HFFc6 (cell line): ENCODE data around the gene PCDHA3. TPM values are rescaled to one million over a fixed set of nuclear protein-coding genes. Genes with fewer than 3 reads are reported as not detected.
"Not testable (repeated sequence)": the region's sequence is repeated elsewhere in the genome, so short reads cannot be mapped to it uniquely, and the experiment has no call there.

Experiments used
- DNase-seq: peaks from one replicate; pipeline ENCODE4 v3.0.0-alpha.2; 2018
- H3K27ac Mint-ChIP-seq: 2 replicates; pipeline ENCODE4 v1.8.0; 2020; ENCODE audit warnings: mild to moderate bottlenecking, mixed read lengths
- H3K27me3 Mint-ChIP-seq: 2 replicates; pipeline ENCODE4 v1.8.0; 2021; ENCODE audit warnings: mild to moderate bottlenecking, moderate library complexity, mixed read lengths; ENCODE audit not compliant: insufficient read depth
- H3K36me3 Mint-ChIP-seq: 2 replicates; pipeline ENCODE4 v1.8.0; 2021; ENCODE audit warnings: low read depth, mixed read lengths
- H3K4me1 Mint-ChIP-seq: 2 replicates; pipeline ENCODE4 v1.8.0; 2020; ENCODE audit warnings: low read depth, mixed read lengths
- H3K4me3 Mint-ChIP-seq: 2 replicates; pipeline ENCODE4 v1.8.0; 2020; ENCODE audit warnings: mild to moderate bottlenecking, moderate library complexity, mixed read lengths
- H3K9me3 Mint-ChIP-seq: 2 replicates; pipeline ENCODE4 v1.8.0; 2020; ENCODE audit warnings: mild to moderate bottlenecking, mixed read lengths
- CTCF ChIP-seq: fragments of 200-600 bp; sonication (generic); IDR thresholded peaks from 2 replicates; pipeline ENCODE4 v1.5.0; 2021; ENCODE audit warnings: antibody characterized with exemption, mild to moderate bottlenecking
- total RNA-seq, 6 experiments: library from RNA; stranded (reverse); fragmentation: NEBNext Ultra II Directional; extraction: Animal tissue kit (Norgen Biotek cat#: 25700); gene quantifications; 2 replicates in 1 of 6; 3 replicates in 5 of 6; pipeline ENCODE4 v1.2.3, GENCODE V29; 2021

Gene PCDHA3
- total RNA-seq, 6 experiments from 2014 or later: 0.05 TPM; not detected in 5

GRCh38 chr5:140827704-140828361, 27.0 kb downstream of the PCDHA3 start, which contains the start of gene PCDHA6:
Gene PCDHA6 (plus strand): TSS chr5:140827960. CDS start chr5:140828092, 132 bp downstream.
- no peak for DNase-seq
- peaks cover 9% of the 10 kb centered on the region; the same call in 1 of the 2 replicates for H3K36me3 Mint-ChIP-seq
- no peak within 1 kb of the TSS for H3K4me3 Mint-ChIP-seq
- H3K4me1 Mint-ChIP-seq: no peaks in the 10 kb centered on the region
- peaks cover 16% of the 10 kb centered on the region for H3K9me3 Mint-ChIP-seq
- H3K27ac Mint-ChIP-seq: no peak within 1 kb of the TSS
- H3K27me3 Mint-ChIP-seq: no peaks in the 10 kb centered on the region
- no peak for TF ChIP-seq CTCF

GRCh38 chr5:140828362-140828737, 27.5 kb downstream of the PCDHA3 start:
- no peak for DNase-seq
- H3K4me1 Mint-ChIP-seq: no peaks in the 10 kb centered on the region
- peaks cover 9% of the 10 kb centered on the region; the same call in 1 of the 2 replicates for H3K36me3 Mint-ChIP-seq
- no peak overlapping the region for H3K27ac Mint-ChIP-seq
- no peak overlapping the region for H3K4me3 Mint-ChIP-seq
- H3K9me3 Mint-ChIP-seq: peaks cover 14% of the 10 kb centered on the region
- no peak for TF ChIP-seq CTCF
- no peaks in the 10 kb centered on the region for H3K27me3 Mint-ChIP-seq

- H3K36me3 Mint-ChIP-seq: peaks cover 15% of the 10 kb centered on the region
- H3K4me1 Mint-ChIP-seq, H3K4me3 Mint-ChIP-seq, DNase-seq, H3K27me3 Mint-ChIP-seq, H3K27ac Mint-ChIP-seq: not testable (repeated sequence)
- peaks cover 14% of the 10 kb centered on the region for H3K9me3 Mint-ChIP-seq
Observed at GRCh38 chr5:140829511-140830501, 28.9 kb downstream of the PCDHA3 start.

- H3K36me3 Mint-ChIP-seq: peaks cover 8% of the 10 kb centered on the region; the same call in 1 of the 2 replicates
- H3K27ac Mint-ChIP-seq: no peak within 1 kb of the TSS
- H3K27me3 Mint-ChIP-seq: no peaks in the 10 kb centered on the region; the same call in 1 of the 2 replicates
- peak; percentile 3 for DNase-seq
- H3K4me3 Mint-ChIP-seq: peak within 1 kb of the TSS; percentile 75
- TF ChIP-seq CTCF: peak; percentile 35; the same call in 1 of the 2 replicates
- H3K9me3 Mint-ChIP-seq: 0 out of 2 replicates have a peak, but pooled peaks cover under 1% of the 10 kb centered on the region
- H3K4me1 Mint-ChIP-seq: no peaks in the 10 kb centered on the region
Observed at GRCh38 chr5:140833993-140834392, 33.1 kb downstream of the PCDHA3 start, which contains the start of gene PCDHA7. Gene PCDHA7 (plus strand): TSS chr5:140834269. CDS start chr5:140834384, 115 bp downstream.

GRCh38 chr5:140834439-140835008, 33.7 kb downstream of the PCDHA3 start:
- H3K4me3 Mint-ChIP-seq: peak overlapping the region; percentile 75
- H3K27ac Mint-ChIP-seq: not testable (repeated sequence)

More at GRCh38 chr5:140834439-140835008, 33.7 kb downstream of the PCDHA3 start:
- DNase-seq, H3K27me3 Mint-ChIP-seq, H3K4me1 Mint-ChIP-seq, H3K36me3 Mint-ChIP-seq, H3K9me3 Mint-ChIP-seq: not testable (repeated sequence)
